Measurements from ENCODE around the gene SMAD1. TPM values are rescaled to one million over a fixed set of nuclear protein-coding genes. Genes with fewer than 3 reads are reported as not detected.

Gene SMAD1
- total and polyA plus RNA-seq, 12 donors, result 1.4 to 23.8 (median 14.2) TPM

DNA sequence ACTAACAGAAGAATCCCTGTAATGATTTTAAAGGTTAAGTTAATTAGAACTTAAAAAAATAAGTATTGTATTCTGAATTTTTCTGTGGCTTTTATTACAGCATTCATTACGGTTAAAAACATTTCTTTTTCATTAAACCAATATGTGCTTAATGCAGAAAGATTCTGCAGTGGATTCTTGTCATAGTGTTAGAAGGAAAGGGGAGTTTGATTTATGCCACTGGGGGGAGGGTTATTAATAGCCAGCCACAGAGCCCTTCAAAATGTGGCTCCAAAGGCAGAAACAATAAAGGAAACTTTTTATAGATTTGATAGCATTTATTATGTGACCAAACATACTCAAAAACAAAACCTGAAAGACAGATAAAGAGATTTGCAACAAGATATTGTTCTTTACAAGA lies 9.1 kb downstream of the SMAD1 start:
- TF ChIP-seq POLR2A (IDR thresholded peaks at IDR 0.05), result no peak
- TF ChIP-seq, protein P1, sequence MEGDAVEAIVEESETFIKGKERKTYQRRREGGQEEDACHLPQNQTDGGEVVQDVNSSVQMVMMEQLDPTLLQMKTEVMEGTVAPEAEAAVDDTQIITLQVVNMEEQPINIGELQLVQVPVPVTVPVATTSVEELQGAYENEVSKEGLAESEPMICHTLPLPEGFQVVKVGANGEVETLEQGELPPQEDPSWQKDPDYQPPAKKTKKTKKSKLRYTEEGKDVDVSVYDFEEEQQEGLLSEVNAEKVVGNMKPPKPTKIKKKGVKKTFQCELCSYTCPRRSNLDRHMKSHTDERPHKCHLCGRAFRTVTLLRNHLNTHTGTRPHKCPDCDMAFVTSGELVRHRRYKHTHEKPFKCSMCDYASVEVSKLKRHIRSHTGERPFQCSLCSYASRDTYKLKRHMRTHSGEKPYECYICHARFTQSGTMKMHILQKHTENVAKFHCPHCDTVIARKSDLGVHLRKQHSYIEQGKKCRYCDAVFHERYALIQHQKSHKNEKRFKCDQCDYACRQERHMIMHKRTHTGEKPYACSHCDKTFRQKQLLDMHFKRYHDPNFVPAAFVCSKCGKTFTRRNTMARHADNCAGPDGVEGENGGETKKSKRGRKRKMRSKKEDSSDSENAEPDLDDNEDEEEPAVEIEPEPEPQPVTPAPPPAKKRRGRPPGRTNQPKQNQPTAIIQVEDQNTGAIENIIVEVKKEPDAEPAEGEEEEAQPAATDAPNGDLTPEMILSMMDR (IDR thresholded peaks at IDR 0.05), result no peak

DNA sequence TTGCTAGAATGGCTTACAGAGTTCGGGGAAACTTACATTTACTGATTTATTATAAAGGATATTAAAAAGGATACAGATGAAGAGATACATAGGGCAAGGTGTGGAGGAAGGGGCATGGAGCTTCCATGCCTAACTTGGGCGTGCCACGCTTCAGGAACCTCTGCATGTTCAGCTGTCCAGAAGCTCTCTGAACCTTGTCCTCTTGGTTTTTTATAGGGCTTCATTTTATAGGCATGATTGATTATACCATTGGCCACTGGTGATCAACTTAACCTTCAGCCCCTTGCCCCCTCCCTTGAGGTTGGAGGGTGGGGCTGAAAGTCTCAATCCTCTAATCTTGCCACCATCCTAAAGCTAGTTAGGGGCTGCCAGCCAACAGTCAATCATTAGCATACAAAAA lies 10.7 kb downstream of the SMAD1 start:
- H3K4me1 ChIP-seq (replicated peaks in 1 of 2), result peaks cover 0 to 17% of the 10 kb centered on the region in 2 donors
- H3K27ac ChIP-seq, result no peak overlapping the region
- H3K27me3 ChIP-seq, result no peaks in the 10 kb centered on the region
- DNase-seq, result no peak
- intact Hi-C loops (cut with DNase I), result no loop called here
- no peaks in the 10 kb centered on the region for H3K9me3 ChIP-seq (replicated peaks in 1 of 3)
- no peak overlapping the region for H3K4me3 ChIP-seq
- WGBS, 4 donors, result 94 to 99% (median 96%) methylated on average over 3 of the region's 3 CpGs
- TF ChIP-seq, protein P1 (IDR thresholded peaks at IDR 0.05), result no peak
- TF ChIP-seq POLR2A (IDR thresholded peaks at IDR 0.05), result no peak
- no peaks in the 10 kb centered on the region for H3K36me3 ChIP-seq (replicated peaks in 1 of 2)

More for the DNA sequence above, 9.1 kb downstream of the SMAD1 start:
- intact Hi-C loops (cut with DNase I), result no loop called here
- Histone ChIP-seq H3K36me3 (replicated peaks in 1 of 2) (no peaks in the 10 kb centered on the region), H3K27ac (no peak overlapping the region), H3K4me1 (replicated peaks in 1 of 2) (peaks cover 0 to 22% of the 10 kb centered on the region in 2 donors), H3K4me3 (no peak overlapping the region), H3K9me3 (replicated peaks in 1 of 3) (no peaks in the 10 kb centered on the region), H3K27me3 (no peaks in the 10 kb centered on the region)
- WGBS, 4 donors, result 87 to 92% (median 91%) methylated on average over 1 of the region's 1 CpG
- DNase-seq, result no peak

DNA sequence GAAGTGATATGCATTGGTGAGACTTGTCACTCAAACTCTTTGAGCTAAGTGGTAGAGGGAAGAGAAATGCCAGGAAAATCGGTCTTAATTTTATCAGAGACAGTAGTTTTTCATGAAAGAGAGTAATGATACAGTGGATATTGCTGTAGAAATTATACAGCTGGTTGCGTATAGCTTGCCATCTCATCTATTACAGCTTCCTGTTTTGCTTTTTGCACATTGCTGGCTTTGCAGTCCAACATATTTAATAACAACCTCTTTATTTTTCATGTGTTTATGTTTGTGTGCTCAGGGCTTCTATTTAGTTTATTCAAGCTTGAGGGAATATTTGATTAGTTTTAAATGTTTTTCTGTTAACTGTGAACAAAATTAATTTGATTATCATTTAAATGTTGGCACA lies 11.5 kb downstream of the SMAD1 start:
- intact Hi-C loops (cut with DNase I), result no loop called here
- no peaks in the 10 kb centered on the region for H3K9me3 ChIP-seq (replicated peaks in 1 of 3)
- H3K4me3 ChIP-seq, result no peak overlapping the region
- DNase-seq, result no peak
- H3K27me3 ChIP-seq, result no peaks in the 10 kb centered on the region
- 62 to 74% (median 66%) methylated on average over 2 of the region's 2 CpGs for WGBS, 4 donors
- TF ChIP-seq POLR2A (IDR thresholded peaks at IDR 0.05), result no peak
- TF ChIP-seq, protein P1 (IDR thresholded peaks at IDR 0.05), result no peak
- no peak overlapping the region for H3K27ac ChIP-seq
- H3K4me1 ChIP-seq (replicated peaks in 1 of 2), result peaks cover 0 to 11% of the 10 kb centered on the region in 2 donors
- H3K36me3 ChIP-seq (replicated peaks in 1 of 2), result no peaks in the 10 kb centered on the region

DNA sequence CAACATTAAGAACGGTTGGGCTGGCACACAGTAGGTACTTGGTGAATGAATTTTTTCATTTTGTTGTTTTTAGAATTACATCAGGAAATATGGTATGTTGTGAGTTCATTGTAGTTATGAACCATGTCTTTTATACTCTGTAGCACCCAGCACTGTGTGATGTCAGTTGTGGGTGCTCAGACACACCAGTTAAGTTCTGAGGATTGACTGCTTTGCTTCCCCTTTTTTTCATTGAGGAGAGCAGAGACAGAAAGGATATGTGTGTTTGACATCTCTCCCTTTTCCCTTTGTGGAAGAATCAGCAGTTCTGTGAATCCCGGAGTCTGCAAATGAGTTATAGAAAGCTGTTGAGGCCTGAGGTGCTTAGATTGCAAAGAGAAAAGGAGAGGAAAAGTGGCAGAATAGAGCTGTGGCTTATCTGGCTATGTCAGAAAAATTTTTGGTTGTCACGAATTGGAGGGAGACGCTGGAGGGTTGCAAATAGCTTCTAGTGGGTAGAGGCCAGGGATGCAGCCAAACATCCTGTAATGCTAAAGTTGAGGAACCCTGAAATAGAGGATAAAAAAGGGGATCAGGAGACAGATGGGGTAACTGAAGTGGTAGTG lies 13.1 kb downstream of the SMAD1 start:
- no peak for DNase-seq
- H3K4me1 ChIP-seq (replicated peaks in 1 of 2), result peaks cover 0 to 11% of the 10 kb centered on the region in 2 donors

More for the DNA sequence above, 13.1 kb downstream of the SMAD1 start:
- Histone ChIP-seq H3K4me3 (no peak overlapping the region), H3K9me3 (replicated peaks in 1 of 3) (no peaks in the 10 kb centered on the region), H3K27me3 (no peaks in the 10 kb centered on the region), H3K36me3 (replicated peaks in 1 of 2) (no peaks in the 10 kb centered on the region), H3K27ac (no peak overlapping the region)
- TF ChIP-seq, protein P1 (IDR thresholded peaks at IDR 0.05), result no peak
- 76 to 83% (median 78%) methylated on average over 4 of the region's 4 CpGs for WGBS, 4 donors
- intact Hi-C loops (cut with DNase I), result no loop called here
